DND-41 (cell line): ENCODE results near the gene LEUTX.

Source experiments
- EZH2 ChIP-seq: IDR thresholded peaks from 3 replicates; pipeline ENCODE4 v1.6.1; 2012; ENCODE audit warnings: borderline replicate concordance, low read depth, mild to moderate bottlenecking, moderate library complexity, low read length, inconsistent platforms; ENCODE audit not compliant: severe bottlenecking
- TF ChIP-seq, protein P1 (sequence below): IDR thresholded peaks from 2 replicates; pipeline ENCODE4 v1.5.1; 2012; ENCODE audit warnings: borderline replicate concordance, low read length, moderate library complexity, mild to moderate bottlenecking; ENCODE audit not compliant: poor library complexity, severe bottlenecking; ENCODE audit errors: extremely low read depth

DNA sequence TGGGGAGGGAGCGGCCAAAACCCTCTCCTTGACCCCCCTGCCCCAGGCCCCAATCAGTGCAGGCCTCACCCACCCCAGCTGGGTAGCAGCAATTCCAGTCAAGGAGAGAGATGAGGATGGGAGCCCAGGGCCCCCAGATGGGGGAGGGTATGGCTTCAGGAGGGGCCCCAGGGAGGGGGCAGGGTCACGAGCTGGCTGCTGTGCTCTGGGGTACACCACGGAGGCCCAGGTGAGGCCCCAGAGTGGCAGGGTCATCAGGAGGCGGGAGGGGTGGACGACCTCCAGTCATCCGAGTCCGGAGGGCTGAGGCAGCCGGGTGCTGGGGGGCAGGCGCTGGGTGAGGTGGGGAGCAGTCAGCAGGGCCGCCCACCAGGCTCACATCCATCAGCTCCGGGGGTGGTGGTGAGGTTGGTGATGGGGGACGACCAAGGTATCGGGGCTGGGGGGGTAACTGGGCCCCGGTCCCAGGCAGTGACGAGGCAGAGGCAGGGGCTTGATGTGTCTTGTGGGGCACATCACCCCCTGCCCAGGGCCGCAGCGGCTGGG lies 47.0 kb downstream of the LEUTX start:
- TF ChIP-seq, protein P1, sequence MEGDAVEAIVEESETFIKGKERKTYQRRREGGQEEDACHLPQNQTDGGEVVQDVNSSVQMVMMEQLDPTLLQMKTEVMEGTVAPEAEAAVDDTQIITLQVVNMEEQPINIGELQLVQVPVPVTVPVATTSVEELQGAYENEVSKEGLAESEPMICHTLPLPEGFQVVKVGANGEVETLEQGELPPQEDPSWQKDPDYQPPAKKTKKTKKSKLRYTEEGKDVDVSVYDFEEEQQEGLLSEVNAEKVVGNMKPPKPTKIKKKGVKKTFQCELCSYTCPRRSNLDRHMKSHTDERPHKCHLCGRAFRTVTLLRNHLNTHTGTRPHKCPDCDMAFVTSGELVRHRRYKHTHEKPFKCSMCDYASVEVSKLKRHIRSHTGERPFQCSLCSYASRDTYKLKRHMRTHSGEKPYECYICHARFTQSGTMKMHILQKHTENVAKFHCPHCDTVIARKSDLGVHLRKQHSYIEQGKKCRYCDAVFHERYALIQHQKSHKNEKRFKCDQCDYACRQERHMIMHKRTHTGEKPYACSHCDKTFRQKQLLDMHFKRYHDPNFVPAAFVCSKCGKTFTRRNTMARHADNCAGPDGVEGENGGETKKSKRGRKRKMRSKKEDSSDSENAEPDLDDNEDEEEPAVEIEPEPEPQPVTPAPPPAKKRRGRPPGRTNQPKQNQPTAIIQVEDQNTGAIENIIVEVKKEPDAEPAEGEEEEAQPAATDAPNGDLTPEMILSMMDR = no peak
- TF ChIP-seq EZH2 = no peak
